ENCODE measurements around the gene OR52E6.

DNA sequence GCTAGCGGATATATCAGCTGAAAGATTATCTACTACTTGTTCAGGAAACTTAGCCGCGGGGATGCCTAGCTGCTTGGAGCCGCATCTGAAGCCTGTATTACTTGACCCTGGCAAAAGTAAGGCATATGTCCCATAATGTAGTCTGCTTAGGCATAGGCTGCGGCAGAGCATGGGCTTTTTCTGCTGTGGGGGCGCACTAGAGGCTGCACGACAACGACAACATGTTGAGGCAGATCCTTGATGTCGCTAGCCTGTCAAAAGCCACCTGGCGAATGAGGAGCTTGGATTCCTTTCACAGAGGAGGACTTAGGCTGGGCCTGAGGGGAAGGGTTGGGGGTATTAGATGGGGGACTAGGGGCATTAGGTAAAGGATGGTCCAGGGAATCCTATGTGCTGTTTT lies 34.1 kb downstream of the OR52E6 start:
- TF ChIP-seq CTCF (conservative IDR thresholded peaks at IDR 0.05 in 1 of 2, IDR thresholded peaks at IDR 0.05 in 1 of 2; ENCODE audit: low read depth in 1 of 2, low read length in 2 of 2) (no peak), EZH2 (IDR thresholded peaks at IDR 0.05; ENCODE audit: low read length, missing control alignments) (no peak)

Measured in fibroblast of lung (primary cell).